Activated CD4-positive, CD25-positive, alpha-beta regulatory T cell treated with anti-CD3 and anti-CD28 coated beads, Interleukin-2, amount 50 U/mL, for 16 hours (primary cell): ENCODE results near the gene PTPRN.
A peak's percentile ranks its signal among the peaks of the same experiment; 100 is the strongest.

Source experiments
- DNase-seq: peaks from one replicate; pipeline ENCODE4 v3.0.0-alpha.2; 2020; ENCODE audit warnings: low read depth, low spot score

PTPRN gene

GRCh38 chr2:219308142-219309101 lies 779 bp downstream of the PTPRN start:
- DNase-seq, result peak; percentile 29

- no peak for DNase-seq
Measured at GRCh38 chr2:219306047-219306446, 3.2 kb downstream of the PTPRN start.

- DNase-seq, result no peak
Measured at GRCh38 chr2:219304223-219304622, 5.0 kb downstream of the PTPRN start.

GRCh38 chr2:219302412-219302968 lies 6.7 kb downstream of the PTPRN start:
- DNase-seq, result no peak

GRCh38 chr2:219300022-219300421 lies 9.2 kb downstream of the PTPRN start:
- DNase-seq, result no peak

GRCh38 chr2:219299372-219299760 lies 9.8 kb downstream of the PTPRN start:
- DNase-seq, result no peak

GRCh38 chr2:219298759-219299371 lies 10.3 kb downstream of the PTPRN start:
- DNase-seq, result peak; percentile 73

- DNase-seq, result no peak
Measured at GRCh38 chr2:219297766-219298456, 11.3 kb downstream of the PTPRN start.

- DNase-seq, result no peak
Measured at GRCh38 chr2:219296631-219297391, 12.4 kb downstream of the PTPRN start.

GRCh38 chr2:219296142-219296541 lies 13.1 kb downstream of the PTPRN start:
- DNase-seq, result no peak

GRCh38 chr2:219294356-219295351 lies 14.5 kb downstream of the PTPRN start:
- peak; percentile 79 for DNase-seq

- no peak for DNase-seq
Measured at GRCh38 chr2:219293736-219294231, 15.4 kb downstream of the PTPRN start.

- DNase-seq, result no peak
Measured at GRCh38 chr2:219292616-219293015, 16.6 kb downstream of the PTPRN start.

- no peak for DNase-seq
Measured at GRCh38 chr2:219291910-219292490, 17.2 kb downstream of the PTPRN start.

- no peak for DNase-seq
Measured at GRCh38 chr2:219291394-219291793, 17.8 kb downstream of the PTPRN start.

- DNase-seq, result no peak
Measured at GRCh38 chr2:219290381-219291171, 18.6 kb downstream of the PTPRN start.

GRCh38 chr2:219289537-219290361 lies 19.5 kb downstream of the PTPRN start:
- no peak for DNase-seq

GRCh38 chr2:219289195-219289536 lies 20.0 kb downstream of the PTPRN start:
- no peak for DNase-seq
